ACC112 (cell line): ENCODE results near the gene NUP50.

ENCODE experiments used
- H2AFZ ChIP-seq: fragments of 200-600 bp; sonication (generic); one replicate; pipeline ENCODE4 v1.6.0; 2017; ENCODE audit warnings: antibody characterized with exemption, low read length; ENCODE audit not compliant: unreplicated experiment
- H3K27ac ChIP-seq: fragments of 200-600 bp; sonication (generic); 2 replicates; pipeline ENCODE4 v1.5.1; 2014; ENCODE audit warnings: low read depth, mild to moderate bottlenecking, antibody characterized with exemption, low read length, moderate library complexity
- H3K27me3 ChIP-seq: fragments of 200-600 bp; sonication (generic); 2 replicates; pipeline ENCODE4 v1.6.1; 2014; ENCODE audit warnings: mild to moderate bottlenecking, antibody characterized with exemption, low read length, moderate library complexity, mixed read lengths; ENCODE audit not compliant: insufficient read depth
- H3K36me3 ChIP-seq: fragments of 200-600 bp; sonication (generic); 2 replicates; pipeline ENCODE4 v1.6.1; 2016; ENCODE audit warnings: mild to moderate bottlenecking, antibody characterized with exemption, low read length, moderate library complexity, mixed read lengths; ENCODE audit not compliant: insufficient read depth
- H3K4me1 ChIP-seq: fragments of 200-600 bp; sonication (generic); one replicate; pipeline ENCODE4 v1.6.1; 2016; ENCODE audit warnings: low read length, mixed read lengths; ENCODE audit not compliant: insufficient read depth, unreplicated experiment, control insufficient read depth
- H3K4me3 ChIP-seq: fragments of 200-600 bp; sonication (generic); 2 replicates; pipeline ENCODE4 v1.5.1; 2014; ENCODE audit warnings: mild to moderate bottlenecking, low read depth, low read length
- H3K79me2 ChIP-seq: fragments of 200-600 bp; sonication (generic); one replicate; pipeline ENCODE4 v1.6.0; 2016; ENCODE audit warnings: low read length; ENCODE audit not compliant: control insufficient read depth, unreplicated experiment, insufficient read depth

NUP50 gene

DNA sequence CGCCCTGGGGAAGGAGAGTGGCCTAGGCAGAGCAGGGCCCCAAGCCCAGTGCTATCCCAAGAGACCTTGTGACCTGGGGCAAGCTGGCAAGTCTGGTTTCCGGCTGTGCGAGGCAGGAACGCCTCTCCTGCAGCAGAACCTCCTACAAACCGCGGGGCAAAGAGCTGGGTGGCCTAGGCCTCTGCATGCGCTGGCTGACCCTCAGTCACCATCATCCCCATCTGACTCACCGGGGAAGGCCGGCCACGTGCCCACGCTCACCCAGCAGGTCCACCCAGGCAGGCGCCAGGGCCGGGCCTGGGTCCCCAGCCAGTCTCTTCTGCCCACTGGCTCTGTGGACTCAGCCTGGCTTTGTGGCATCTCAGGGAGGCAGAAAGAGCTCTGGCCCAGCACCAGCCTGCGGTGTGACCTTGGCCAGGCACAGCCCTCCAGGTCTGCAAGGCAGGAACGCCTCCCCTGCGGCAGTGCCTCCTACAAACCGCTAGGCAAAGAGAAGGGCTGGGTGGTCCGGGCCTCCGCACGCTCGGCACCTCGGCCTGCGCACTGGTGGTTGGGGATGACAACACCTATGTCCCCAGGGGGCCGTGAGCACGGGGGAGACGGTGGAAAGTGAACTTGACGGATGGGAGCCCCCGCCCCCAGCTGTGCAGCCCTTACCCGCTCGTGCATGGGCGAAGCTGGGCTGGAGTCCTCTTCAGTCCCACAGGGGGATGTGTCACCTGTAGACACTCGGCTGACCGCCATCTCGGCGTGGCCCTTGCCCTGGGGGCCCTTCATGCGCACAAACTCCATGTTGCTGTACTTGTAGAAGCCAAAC is 38.8 kb downstream of the NUP50 start:
- no peak overlapping the region; the same call in 1 of the 2 replicates for H3K27ac ChIP-seq

DNA sequence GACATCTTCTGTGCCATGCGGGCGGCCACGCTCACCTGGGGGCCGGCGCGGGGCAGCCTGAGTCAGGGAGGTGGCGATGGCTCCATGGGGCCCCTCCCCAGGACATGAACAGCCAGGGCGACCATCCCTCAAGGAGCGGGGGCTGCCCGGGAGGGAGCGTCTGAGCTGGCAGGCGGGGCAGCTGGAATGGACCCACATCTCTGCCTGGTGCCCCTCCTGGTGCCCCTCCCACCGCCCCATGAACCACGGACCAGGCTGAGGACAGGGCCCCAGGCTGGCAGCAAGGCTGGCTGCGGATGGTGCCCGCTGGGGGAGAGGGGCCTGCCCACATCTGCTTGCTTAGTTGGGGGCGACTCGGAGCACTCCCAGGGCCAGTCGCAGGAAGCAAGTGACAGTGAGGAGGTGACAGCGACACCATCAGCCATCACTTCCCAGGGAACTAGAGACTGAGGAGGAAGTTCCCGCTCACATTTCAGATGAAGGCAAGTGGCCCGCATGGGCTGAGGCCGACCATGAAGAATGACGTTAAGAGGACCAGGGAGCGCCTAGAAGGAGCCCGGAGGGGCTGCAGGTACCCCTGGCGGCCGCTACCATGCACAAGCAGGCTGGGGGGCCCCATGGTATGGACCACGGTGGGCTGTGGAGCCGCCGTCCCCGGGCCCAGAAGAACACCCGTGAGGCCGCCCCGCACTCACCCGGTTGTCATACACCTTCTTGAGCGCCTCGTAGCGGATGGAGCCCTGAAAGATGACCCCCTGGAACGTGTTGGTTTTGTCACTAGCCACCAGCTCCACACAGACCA is 39.6 kb downstream of the NUP50 start:
- no peaks in the 10 kb centered on the region for H3K27me3 ChIP-seq
- H3K36me3 ChIP-seq: no peaks in the 10 kb centered on the region
- no peaks in the 10 kb centered on the region for H3K79me2 ChIP-seq
- H3K4me3 ChIP-seq: no peak overlapping the region
- peaks cover 3% of the 10 kb centered on the region for H3K4me1 ChIP-seq
- H3K27ac ChIP-seq: no peak overlapping the region
- H2AFZ ChIP-seq: no peak overlapping the region

More for the DNA sequence above, 38.8 kb downstream of the NUP50 start:
- Histone ChIP-seq H3K27me3 (no peaks in the 10 kb centered on the region), H2AFZ (no peak overlapping the region), H3K79me2 (no peaks in the 10 kb centered on the region), H3K4me3 (no peak overlapping the region), H3K4me1 (no peaks in the 10 kb centered on the region), H3K36me3 (no peaks in the 10 kb centered on the region)

DNA sequence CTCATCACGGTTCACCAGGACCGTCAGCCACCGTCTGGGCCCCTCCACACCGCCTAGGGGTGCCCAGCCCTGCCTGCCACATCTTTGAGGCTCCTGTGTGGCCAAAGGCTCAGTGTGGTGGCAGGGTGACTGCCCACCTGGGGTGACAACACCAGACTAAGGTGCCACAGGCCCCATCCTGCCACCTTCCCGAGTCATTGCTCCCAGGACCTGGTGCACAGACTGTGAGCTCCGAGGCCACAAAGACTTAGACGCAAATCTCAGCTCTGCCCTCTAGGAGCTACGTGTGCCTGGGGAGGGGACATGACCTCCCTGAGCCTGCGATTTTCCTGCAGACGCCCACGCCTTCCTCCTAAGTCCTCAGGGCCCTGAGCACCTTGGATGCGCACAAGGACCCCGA is 40.5 kb downstream of the NUP50 start:
- H2AFZ ChIP-seq: no peak overlapping the region
- no peak overlapping the region for H3K27ac ChIP-seq
- no peaks in the 10 kb centered on the region for H3K27me3 ChIP-seq
- no peak overlapping the region for H3K4me3 ChIP-seq
- H3K4me1 ChIP-seq: peaks cover 8% of the 10 kb centered on the region
- peaks cover 3% of the 10 kb centered on the region for H3K79me2 ChIP-seq
- no peaks in the 10 kb centered on the region for H3K36me3 ChIP-seq

DNA sequence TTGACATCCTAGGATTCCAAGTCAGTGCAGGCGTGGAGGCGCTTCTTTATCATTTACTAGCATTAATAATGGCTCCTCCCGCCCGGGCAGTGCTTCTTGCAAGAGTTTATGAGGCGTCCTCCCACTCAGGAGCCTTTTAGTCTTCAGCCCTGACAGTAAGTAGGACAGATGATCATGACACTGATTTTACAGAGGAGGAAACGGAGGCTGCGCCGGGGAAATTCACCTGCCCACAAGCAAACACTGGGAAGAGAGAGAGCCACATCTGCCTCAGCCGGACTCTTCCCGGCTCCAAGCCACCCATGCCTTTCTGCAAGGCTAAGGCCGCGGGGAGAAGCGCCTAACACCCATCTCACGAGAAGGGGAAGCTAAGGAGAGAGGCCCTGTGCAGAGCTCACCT is 41.1 kb downstream of the NUP50 start:
- no peak overlapping the region for H2AFZ ChIP-seq

DNA sequence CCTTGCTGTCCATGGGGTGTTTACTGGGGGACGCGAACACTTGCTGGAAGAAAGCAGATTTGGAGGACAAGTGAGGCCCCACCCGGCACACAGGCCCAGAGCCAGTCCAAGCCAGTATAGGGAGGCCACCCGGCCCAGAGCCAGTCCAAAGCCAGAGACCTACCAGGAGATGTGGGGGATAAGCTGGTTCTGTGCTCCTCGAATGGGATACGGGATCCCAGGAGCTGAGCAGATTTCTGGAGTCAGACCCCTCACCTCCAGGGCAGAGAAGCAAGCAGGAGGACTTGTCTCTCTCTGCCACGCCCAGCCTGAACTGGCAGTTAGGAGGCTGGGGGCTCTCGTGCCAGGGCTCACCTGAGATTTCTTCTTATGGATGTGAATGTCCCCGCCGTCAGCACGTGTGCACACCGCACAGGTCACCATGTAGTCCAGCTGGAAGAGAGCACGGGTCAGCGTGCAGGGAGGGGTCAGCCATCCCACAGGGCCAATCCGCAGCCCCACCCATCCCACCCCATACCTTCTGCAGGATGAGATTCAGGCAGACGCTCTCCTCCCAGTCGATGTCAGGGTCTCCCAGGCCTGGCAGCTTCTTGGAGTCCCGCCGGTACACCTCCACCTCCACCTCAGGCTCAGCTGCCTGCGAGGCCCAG is 41.7 kb downstream of the NUP50 start:
- Histone ChIP-seq H3K27ac (no peak overlapping the region), H3K4me1 (peaks cover 16% of the 10 kb centered on the region), H3K79me2 (peaks cover 5% of the 10 kb centered on the region), H3K4me3 (no peak overlapping the region), H2AFZ (no peak overlapping the region), H3K36me3 (no peaks in the 10 kb centered on the region), H3K27me3 (no peaks in the 10 kb centered on the region)

More for the DNA sequence above, 41.1 kb downstream of the NUP50 start:
- Histone ChIP-seq H3K27ac (no peak overlapping the region), H3K4me3 (no peak overlapping the region), H3K27me3 (no peaks in the 10 kb centered on the region), H3K79me2 (peaks cover 3% of the 10 kb centered on the region), H3K36me3 (no peaks in the 10 kb centered on the region), H3K4me1 (peaks cover 12% of the 10 kb centered on the region)

DNA sequence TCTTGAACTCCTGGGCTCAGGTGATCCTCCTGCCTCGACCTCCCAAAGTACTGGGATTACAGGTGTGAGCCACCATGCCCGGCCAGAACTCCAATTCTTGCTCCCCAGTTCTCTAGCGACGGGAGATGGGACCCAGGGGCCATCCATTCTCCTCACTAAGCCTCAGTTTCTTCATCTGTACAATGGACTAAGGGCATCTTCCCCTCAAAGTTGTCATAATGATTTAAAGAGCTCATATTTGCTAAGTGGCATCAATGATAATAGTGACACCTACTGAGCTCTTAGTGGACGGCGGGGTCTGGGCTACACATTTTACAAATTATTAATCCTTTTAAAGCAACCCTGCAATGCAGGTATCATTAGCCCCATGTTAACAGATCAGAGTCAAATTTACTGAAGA is 42.5 kb downstream of the NUP50 start:
- Histone ChIP-seq H3K36me3 (no peaks in the 10 kb centered on the region), H3K4me1 (peaks cover 20% of the 10 kb centered on the region), H3K4me3 (no peak overlapping the region), H3K27ac (no peak overlapping the region), H3K27me3 (no peaks in the 10 kb centered on the region), H2AFZ (no peak overlapping the region), H3K79me2 (peaks cover 6% of the 10 kb centered on the region)

DNA sequence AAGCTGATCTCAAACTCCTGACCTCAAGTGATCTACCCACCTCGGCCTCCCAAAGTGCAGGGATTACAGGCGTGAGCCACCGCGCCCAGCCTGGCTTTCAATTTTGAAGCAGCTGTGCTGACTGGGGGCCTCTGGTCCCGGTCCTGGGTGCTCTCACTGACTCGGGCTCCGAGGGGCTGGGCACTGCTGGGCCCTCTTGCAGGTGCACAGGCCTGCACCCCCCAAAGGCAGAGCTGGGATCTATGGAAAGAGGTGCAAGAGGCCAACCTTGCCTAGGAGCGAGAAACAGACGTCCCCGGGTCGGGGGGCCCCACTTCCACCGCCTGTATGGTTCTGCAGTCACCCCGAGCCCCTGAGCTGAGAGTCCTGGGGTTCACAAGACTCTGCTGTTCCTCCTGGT is 43.8 kb downstream of the NUP50 start:
- peaks cover 28% of the 10 kb centered on the region for H3K4me1 ChIP-seq
- H3K79me2 ChIP-seq: peaks cover 13% of the 10 kb centered on the region
- no peak overlapping the region for H3K4me3 ChIP-seq
- no peaks in the 10 kb centered on the region for H3K27me3 ChIP-seq
- H3K27ac ChIP-seq: no peak overlapping the region
- no peak overlapping the region for H2AFZ ChIP-seq
- H3K36me3 ChIP-seq: no peaks in the 10 kb centered on the region

DNA sequence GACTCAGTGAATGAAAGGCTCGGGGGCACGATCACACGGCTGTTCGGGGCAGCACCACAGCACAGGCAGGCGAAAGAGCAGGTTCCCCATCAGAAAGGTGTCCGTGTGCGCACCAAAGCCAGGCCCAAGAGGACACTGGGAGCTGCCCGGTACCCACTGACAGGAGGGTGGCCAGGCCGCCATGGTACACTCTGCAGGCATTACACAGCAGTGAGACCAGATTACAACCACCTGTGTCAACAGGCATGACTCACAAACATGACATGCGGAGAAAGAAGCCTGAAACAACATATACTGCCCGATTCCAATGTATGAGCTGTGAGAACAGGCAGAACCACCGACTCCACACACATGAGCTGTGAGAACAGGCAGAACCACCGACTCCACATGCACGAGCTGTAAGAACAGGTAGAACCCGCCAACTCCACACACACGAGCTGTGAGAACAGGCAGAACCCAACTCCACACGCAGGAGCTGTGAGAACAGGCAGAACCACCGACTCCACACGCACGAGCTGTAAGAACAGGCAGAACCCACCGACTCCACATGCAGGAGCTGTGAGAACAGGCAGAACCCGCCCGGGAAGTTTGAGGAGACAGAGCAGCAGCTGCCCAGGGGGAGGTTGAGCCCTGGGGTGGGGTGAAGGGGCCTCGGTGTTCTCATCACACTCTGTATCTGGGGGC is 44.4 kb downstream of the NUP50 start:
- H3K4me3 ChIP-seq: no peak overlapping the region
- H3K79me2 ChIP-seq: peaks cover 13% of the 10 kb centered on the region
- peaks cover 28% of the 10 kb centered on the region for H3K4me1 ChIP-seq
- peak overlapping the region; percentile 19; the same call in 1 of the 2 replicates for H3K27ac ChIP-seq
- H2AFZ ChIP-seq: no peak overlapping the region
- H3K36me3 ChIP-seq: no peaks in the 10 kb centered on the region
- H3K27me3 ChIP-seq: no peaks in the 10 kb centered on the region

DNA sequence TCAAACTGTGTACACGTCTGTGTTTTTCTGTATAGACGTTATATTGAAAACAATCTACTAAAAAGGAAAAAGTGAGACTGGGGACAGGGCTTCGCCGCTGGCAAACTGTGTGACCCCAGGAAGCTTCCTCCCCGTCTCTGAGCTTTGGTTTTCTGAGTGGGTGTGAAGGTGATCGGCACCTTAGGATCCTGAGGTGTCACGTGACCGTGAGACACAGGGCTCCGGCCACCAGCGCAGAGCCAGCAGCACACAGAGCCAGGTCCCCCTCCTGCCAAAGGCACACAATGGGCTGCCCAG is 44.9 kb downstream of the NUP50 start:
- H3K36me3 ChIP-seq: no peaks in the 10 kb centered on the region
- H3K27me3 ChIP-seq: no peaks in the 10 kb centered on the region
- H2AFZ ChIP-seq: no peak overlapping the region
- peak overlapping the region; percentile 19; the same call in 1 of the 2 replicates for H3K27ac ChIP-seq
- H3K79me2 ChIP-seq: peaks cover 13% of the 10 kb centered on the region
- peaks cover 32% of the 10 kb centered on the region for H3K4me1 ChIP-seq
- H3K4me3 ChIP-seq: no peak overlapping the region
